NCI-H82 treated with DMSO at 0.1 percent for 48 hours (cell line): ENCODE results near the gene UTS2R.
A peak's percentile ranks its signal among the peaks of the same experiment; 100 is the strongest.

ENCODE experiments used
- DNase-seq: peaks from one replicate; lab custom pipeline; 2025; ENCODE audit not compliant: unreplicated experiment; lab: John Stamatoyannopoulos, UW

Gene UTS2R

DNA sequence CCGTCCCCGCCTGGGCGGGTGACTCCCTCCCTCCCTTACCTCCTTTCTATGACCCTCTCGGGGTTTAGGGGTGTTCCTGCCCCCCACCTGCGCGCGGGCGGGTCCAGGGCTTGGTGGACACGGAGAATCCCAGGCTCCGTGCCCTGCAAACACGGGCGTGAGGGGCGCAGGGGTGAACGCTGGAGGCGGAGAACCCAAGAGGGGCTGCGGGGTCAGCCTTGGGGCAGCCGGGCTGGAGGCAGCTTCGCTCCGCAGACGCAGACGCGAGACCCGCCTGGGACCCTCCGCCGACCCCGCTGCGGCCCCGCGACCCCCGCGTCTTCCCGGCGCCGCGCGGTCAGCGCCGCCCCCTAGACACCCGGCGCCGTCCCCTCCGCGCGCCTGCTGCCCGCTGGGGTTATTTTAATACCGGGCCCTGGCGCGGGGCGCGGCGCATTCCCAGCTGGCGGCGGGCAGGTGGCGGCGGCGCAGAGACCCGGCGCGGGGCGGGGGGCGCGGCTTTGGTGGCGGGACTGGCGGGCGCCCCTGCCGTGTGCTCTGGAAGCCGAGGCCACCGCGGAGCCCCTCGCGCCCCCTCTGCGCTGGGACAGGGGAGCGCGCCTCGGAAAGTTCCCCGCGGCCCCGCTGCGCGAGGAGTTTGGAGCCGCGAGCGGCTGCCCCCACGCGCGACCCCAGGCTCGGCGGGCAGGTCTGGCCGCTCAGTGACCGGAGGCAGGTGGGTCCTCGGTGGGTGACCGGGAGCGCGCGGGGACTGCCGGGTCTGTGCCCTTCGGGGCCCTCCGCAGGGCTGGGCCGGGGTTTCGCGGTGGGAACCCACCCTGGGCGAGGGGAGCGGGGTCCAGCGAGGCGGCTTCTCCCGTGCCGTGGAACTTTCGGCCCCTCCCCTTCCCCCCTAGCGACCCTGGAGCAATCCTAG lies at the start of gene UTS2R:
Gene UTS2R (plus strand): TSS at position 433 of the 916 bp plus-strand sequence. CDS start 2,560 bp downstream, outside the sequence.
- no peak for DNase-seq

DNA sequence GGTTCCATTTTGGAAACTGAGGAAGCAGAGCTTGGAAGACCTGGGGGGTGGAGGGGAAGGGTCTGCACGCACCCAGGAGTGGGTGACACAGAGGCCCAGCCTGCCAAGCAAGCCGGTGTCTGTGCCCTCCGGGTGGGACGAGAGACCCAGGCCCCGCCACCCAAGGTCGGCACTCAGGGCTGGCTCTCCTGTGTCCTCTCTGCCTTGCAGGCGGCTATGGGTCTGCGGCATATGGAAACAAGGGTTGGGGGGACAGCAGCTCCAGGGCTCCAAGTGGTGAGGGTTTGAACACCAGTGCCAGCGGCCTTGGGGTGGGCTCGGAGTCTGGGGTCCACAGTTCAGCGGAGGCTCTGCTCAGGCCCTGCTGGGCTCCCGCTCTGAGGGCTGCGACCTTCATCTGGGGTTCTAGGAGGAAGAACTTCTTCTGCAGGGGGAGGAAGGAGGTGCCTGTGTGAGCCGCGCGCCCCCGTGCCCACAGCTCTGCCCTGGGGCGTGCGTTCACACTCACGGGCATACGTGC lies 49.6 kb upstream of the UTS2R start:
- no peak for DNase-seq

DNA sequence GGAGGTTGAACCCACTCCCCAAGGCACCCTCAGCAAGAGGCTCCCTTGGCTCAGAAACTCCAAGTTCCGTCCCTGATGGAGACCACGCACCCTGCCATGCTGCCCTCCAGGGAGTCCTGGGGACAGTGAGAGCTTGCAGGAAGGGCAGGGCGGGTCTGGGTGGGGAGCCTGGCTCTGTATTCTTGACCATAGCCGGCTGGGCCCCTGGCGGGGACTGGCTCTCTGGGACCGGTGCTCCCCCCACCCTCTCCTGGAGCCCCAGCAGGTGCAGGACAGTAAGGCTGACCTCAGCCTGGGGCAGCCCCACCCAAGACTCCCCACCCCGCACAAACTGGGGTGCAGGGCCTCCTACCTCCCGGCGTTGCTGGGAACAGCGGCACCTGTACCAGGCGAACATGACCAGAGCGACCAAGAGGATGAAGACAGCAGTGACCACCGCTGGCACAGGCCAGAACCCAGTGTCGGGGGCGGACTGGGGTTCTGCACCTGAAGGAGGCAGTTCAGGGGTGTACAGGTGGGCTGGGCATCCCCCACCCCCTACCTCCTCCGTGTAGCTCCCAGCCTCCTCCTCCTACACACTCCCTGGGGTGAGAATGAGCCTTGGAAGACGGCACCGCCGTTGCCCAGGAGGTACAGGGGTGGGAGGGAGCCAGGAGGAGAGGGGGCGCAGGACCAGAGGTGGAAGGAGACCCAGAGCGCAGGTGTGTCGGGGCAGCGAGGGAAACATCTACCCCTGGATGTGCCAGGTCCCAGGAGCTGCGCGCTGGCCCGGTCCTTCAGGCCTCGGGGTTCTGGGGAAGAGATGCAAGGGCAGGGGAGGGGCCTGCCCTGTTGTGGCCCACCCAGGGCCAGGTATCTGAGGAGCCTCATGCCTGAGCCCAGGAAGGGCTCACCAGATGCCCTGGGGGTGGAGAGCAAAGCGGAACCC lies 48.8 kb upstream of the UTS2R start:
- DNase-seq, result no peak

DNA sequence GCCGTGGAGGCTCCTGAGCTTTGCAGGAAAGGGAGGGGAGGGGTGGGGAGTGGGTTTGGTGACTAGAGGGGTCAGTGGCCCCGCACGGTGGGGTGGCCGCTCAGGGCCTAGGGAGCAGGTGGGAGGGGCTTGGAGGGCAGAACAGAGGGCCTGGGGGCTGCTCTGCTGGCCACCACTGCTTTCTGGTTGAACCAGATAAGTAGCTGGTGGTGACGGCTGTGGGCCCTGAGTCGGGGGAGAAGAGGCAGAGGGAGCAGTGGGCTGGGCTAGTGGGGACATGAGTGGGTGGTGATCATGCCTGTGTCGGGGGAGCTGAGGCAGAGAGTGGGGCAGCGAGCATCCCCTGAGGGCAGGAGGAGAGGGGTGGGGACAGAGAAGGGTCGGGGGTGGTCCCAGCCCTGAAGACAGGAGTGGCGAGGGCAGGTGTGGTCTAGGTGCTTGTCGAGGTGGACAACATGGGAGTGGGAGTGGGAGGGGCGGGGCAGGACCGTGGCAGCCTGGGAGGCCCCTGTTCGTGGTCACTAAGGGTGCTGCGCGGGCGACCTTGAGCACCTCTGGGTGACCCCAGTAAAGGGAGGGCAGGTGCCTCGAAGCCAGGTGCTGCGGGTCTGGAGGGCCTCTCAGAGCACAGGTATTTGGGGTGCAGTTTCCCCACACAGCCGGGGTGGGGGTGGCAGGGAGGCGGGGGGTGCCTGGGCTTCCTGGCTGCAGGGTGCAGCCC lies 47.9 kb upstream of the UTS2R start:
- no peak for DNase-seq

DNA sequence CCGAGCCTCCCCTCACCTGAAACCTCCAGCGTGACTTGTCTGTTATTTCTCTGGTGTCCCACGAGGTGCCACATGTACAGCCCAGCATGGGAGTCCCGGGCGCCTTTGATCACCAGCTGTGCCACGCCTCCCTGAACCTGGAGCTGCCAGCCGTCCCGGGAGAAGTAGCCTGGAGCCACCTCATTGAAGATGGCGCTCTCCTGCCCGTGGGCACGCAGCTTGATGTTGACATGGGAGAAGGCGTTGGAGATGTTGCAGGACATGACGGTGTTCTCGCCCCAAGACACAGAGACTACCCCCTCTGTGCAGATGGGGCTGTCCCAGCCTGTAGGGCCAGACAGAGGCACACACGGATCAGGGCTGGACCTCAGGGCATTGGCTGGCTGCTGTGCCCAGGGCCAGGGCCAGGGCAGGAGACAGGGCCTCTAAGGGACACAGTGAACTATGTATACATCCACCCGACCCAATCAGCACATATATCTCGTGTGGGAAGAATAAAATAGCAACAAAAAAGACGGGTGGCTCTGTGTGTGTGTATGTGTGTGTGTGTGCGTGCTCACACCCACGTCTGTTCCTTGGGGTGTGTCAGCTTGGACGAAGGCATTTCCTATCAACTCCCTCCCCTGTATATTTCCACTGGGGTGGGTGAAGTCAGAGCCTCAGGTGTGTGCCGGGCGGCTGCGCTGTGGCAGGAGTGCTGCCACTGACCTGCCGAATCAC lies 46.8 kb upstream of the UTS2R start:
- no peak for DNase-seq

DNA sequence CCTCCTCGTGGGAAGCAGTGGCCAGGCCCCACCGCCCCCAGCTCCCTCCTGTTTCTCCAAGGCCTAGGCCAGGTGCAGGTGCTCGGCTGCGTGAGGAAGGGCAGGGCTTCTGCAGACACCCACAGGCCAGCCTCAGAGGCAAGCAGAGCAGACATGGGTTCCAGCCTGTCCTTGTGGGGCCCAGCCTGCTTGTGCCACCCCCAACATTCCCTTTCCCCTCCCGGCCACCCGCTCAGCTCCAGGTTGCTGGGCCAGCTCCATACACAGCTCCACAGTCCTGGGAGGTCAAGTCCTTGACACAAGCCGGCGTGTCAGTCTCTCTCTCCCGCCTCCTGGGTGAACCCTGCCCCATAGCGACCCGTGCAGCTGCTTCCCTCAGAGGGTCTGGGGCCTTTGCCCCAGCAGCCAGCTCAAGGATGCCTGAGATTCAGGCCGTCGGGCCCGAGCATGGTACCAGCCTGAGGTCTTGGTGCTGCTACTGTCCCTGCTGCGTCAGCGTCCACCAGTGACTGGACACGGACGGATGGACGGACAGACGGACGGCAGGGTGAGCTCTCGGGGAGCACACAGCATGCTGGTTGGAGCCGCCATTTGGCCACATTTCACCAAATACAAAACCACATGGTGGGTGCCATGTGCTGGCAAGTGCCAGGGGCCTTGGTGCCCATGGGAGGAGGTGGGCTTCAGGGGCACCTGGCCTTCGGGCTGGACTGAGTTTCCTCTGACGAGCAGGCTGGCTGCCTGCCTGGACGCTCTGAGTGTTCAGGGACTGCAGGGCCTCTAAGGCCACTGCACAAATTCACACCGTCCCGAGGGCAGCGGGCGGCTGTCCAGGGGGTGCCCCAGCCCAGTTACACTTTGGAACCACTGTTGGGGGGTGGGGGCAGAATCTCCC lies 46.0 kb upstream of the UTS2R start:
- DNase-seq, result no peak

DNA sequence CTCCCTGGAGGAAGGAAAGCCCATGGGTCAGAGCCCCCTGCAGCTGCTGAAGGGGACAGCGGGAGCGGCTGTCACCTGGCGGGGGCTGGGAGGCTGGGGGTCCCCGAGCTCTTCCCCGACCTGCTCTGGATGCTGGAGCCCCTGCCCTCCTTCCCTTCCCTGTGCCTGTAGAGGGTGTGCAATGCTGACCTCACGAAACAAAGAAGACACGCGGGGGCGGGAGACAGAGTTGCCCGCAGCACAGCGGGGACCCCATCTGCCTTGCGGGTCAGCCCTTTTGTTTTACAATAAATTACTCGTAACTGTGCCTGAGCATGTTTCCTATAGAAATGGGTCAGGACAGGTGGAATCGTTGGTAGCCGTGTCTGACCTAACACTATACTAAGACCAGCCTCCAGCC lies 44.3 kb upstream of the UTS2R start:
- DNase-seq, result no peak

DNA sequence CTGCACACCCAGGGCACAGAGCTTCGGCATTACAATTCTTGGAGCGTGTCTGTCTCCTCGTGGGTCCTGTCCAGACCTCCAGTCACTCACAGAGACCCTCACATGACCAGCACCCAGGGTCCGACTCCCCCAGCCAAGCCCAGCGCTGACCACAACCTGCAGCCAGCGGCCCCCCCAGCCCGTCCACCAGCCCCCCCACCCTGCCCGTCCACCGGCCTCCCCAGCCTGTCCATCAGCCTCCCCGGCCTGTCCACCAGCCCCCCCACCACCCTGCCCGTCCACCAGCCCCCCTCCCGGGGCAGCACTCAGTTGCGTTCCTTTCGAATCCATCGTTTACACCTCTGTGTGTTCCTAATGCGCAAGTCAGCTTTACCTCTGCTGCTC lies 43.8 kb upstream of the UTS2R start:
- DNase-seq, result no peak

DNA sequence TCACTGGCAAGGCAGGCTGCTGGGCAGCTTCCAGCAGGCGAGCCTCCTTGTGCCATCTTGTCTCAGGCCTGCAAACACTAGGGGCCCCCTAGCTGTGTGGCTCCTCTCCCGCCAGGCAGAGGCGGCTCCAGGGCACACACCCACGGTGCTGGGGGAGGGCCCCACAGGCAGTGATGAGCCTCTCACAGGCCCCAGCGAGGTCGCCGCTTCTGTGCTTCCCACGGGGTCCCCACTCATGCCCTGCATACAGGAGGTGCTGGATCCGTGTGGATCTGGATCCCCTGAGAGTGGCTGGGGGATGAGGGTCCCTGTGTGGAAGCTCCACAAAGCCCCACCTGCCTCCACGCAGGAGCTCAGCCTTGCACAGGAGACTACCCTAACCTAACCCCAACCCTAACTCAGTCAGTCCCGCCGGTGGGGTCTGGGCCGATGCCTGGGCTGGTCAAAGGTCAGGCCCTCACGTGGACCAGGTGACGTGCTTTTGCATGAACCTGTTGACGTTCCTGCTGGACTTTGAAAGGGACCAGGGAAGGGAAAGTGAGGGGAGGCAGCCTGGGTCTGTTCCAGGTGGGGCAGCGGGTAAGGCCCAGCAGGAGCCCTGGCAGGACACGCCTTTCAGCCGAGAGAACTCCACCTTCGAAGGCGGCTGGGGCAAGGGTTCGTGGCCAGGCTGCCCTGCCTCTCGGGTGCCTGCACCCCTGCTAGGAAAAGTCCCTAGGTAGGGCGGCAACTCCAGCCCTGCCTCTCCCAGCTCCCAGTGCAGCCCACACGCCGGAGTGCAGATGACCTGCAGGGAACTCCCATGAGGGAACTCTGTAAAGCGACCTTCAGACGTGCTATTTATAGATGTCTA lies 43.2 kb upstream of the UTS2R start:
- no peak for DNase-seq

DNA sequence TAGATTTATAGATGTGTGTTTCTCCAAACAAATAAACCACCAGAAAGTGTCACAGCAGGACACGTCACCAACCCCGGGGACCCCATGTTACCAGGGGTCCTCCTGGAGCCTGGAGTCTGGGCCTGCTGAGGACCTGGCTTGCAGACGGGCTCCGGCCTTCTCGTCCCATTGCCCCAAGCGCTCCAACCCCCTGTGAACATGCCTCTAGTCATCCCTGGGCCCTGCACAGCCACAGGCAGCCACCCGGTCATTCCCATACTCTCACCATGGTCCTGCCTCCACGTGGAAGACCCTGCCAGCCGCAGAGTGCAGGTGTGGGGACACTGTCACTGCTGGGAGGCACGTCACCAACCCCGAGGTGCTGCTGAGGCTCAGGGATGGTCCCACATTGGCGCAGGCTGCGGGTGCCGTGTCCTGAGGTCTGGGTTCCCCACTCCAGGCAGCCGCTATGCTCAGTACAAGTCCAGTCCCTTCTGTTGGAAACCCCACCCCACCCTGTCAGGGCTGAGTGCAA lies 42.5 kb upstream of the UTS2R start:
- DNase-seq, result no peak

DNA sequence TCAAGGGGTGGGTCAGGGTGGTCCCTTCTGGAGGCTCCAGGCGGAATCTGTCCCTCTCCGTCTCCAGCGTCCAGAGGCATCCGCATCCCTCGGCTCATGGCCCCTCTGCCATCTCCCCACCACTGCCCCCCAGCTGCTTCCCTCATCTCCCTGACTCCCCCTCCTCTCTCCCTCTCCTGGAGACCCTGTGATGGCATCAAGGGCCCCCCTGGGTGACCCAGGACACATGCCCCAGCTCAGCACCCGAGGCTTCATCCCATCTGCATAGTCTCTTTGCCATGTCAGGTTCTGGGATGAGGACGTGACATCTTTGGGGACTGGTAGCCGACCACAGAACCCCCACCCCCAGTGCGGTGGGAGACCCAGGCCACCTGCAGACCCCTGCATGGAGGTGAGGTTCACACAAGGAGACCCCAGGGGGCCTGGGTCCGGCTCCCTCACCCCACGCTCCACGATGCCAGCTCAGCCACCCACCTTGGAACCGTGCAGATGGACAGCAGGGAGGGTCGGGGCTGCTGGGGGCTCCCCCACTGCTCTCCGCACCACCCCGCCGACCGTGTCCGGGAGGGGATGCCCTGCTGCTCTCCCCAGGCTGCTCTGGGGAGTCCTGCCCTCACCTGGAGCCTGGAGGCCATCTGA lies 41.8 kb upstream of the UTS2R start:
- no peak for DNase-seq

DNA sequence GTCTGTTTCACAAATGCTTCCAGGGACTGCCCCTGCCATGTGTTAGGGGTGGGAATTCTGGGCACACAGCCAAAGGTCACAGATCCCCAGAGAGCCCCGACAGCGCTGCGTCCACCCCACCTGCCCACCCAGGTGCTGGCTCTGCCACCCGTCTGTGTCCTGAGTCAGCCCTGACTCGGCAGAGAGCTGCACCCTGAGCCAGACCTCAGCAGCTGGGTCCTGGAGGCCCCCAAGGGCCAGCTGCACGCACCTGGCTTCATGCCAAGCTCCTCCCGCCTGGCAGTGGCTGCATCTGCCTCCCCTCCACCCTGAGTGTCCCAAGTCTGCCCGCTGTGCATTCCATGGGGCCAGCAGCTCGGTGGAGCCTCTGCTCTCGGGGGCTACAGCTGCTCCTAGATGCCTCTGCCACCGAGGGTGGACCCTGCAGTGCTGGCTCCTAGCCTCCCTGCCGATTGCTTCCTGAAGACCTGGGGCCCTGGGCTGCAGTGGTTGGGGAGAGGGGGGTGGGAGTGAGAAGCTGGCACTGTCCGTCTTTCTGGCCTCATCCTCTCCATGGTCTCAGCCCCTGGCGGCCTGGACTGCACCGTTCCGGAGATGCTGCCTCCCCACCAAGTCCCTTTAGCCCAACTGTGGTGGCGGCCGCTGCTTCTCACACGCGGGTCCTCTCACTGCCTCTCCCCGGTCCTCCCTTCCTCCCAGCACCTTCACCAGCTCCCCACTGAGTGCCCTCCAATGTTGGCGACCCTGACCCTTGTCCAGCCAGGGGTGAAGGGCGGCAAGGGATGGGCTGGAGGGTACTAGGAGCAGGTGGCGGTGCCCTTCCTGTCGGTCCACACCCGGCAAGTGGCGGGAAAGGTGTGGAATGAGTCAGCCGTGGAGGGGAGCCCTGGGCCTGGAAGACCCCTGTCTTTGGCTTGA lies 41.0 kb upstream of the UTS2R start:
- DNase-seq, result peak; percentile 72

DNA sequence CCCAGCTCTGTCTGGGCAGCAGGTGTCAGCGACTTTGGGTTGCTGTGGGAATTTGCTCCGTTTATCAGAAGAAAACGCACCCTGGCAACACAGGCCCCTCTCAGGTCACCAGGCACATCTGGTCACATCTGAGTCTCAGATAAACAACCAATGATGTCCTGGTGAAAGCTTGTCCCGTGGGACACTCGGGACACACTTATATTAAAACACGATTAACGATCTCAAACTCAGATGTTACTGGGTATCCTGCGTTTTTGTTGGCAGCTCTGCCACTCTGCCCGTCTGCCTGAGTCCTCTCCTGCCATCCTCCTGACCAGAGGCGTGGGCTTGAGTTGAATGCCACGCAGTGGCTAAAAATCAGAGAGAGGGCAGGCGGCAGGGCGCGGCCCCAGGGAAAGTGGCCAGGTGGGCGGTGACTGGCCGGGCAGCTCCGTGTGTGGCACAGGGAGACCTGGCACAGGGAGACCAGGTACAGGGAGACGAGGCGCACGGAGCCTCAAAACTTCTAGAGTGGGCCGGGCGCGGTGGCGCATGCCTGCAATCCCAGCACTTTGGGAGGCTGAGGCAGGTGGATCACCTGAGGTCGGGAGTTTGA lies 40.1 kb upstream of the UTS2R start:
- DNase-seq, result no peak

DNA sequence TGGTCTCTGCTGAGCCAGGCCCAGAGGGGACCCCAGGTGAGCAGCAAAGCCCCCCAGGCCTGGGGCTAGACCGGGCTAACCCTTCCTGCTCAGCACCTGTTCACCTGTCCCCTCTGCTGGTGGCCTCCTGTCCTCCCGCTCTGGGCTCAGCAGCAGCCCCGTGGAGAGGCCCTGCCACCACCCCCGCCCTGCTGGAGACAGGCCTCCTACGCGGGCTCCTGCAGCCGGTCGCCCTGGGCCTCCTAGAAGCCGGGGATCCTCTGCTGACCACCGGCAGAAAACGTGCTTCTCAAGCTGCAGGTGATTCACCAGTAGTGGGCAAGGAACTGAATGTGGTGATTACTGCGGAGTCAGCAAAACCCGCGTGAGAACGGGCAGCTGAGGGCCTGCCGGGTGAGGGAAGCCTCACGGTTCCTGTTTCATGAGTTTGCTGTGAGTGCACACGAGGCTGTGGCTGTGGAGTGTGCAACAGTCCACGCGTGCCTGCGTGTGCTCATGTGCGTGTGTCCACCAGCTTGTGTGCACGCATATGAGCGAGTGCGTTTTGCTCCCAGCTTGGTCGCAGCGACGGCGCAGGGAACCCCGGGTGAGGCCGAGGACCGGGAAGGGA lies 38.8 kb upstream of the UTS2R start:
- no peak for DNase-seq

DNA sequence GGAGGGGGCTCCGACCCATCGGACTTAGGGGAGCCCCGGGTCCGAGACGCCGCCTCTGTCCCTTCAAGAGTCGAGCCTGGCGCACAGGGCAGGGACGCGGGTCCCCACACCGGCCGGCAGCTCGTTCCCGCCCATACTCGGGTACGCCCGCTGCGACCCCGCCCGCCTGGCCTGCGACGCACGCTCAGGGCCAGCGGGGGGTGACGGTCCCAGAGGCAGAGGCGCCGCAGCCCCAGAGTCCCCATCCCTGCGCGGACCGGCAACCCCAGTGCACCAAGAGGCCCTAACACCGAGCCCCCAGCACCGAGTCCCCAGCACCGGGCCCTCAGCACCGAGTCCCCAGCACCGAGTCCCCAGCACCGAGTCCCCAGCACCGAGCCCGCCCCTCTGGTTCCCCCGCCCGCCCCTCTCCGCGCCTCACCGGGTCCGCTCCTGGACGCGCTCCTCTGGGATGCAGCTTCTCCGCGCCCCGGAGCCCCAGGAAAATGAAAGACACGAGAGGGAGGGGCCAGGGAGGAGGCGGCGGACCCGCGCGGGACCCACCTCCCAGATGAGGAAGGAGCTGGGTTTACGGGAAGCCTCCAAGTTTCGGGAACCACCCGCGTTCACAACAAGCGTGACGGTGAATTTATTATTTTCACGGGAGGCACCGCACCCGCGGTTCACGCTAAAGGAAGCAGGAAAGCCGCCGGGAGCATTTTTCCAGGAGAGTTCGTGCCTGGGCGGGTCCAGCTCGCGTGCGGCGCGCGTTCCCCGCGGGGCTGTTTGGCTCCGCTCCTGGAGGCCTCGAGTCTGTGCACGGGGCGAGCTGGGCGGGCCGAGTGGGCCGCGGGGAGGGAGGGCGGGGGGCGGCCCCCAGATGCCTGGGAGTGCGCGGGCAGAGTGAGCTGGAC lies 38.0 kb upstream of the UTS2R start, which contains the start of gene SECTM1:
Gene SECTM1 (minus strand): TSS at position 488 of the 893 bp plus-strand sequence. CDS start 6,526 bp downstream, outside the sequence.
- no peak for DNase-seq
